Measurements from ENCODE around the gene CD55.

CD55 gene

GRCh38 chr1:207321079-207321789, at the start of gene CD55:
TSS of gene CD55 (plus strand) at chr1:207321678. CDS start at chr1:207321766, 88 bp downstream.
- POLR2A ChIA-PET = interaction anchor here (0.5 to 1.9 kb wide), 8 partner anchors 9 to 92 kb away, joined by 3 to 33 read pairs (median 4); no protein-coding TSS in a partner anchor
- peak; percentile 94 for DNase-seq (ENCODE audit: extremely low spot score)
- TF ChIP-seq CTCF (IDR thresholded peaks at IDR 0.05; ENCODE audit: control extremely low read depth, extremely low read depth, low read depth, missing control alignments) = peak; percentile 29
- CTCF ChIA-PET = interaction anchor here (0.9 to 3.5 kb wide), 14 partner anchors 9 to 271 kb away, joined by 3 to 21 read pairs (median 4); partner anchors contain the start of gene PFKFB2

- ChIA-PET CTCF (interaction anchor here (1.4 kb wide), 1 partner anchor 13 kb away, joined by 3 read pairs; no protein-coding TSS in a partner anchor), POLR2A (no interaction called here)
- TF ChIP-seq CTCF (IDR thresholded peaks at IDR 0.05; ENCODE audit: control extremely low read depth, extremely low read depth, low read depth, missing control alignments) = no peak
- no peak for DNase-seq (ENCODE audit: extremely low spot score)
Measured at GRCh38 chr1:207274882-207275281, 46.6 kb upstream of the CD55 start.

- no peak for TF ChIP-seq CTCF (IDR thresholded peaks at IDR 0.05; ENCODE audit: control extremely low read depth, extremely low read depth, low read depth, missing control alignments)
- POLR2A ChIA-PET = no interaction called here
- CTCF ChIA-PET = no interaction called here
- DNase-seq (ENCODE audit: extremely low spot score) = no peak
Measured at GRCh38 chr1:207276465-207276864, 45.0 kb upstream of the CD55 start.

- ChIA-PET CTCF (no interaction called here), POLR2A (no interaction called here)
- TF ChIP-seq CTCF (IDR thresholded peaks at IDR 0.05; ENCODE audit: control extremely low read depth, extremely low read depth, low read depth, missing control alignments) = no peak
- no peak for DNase-seq (ENCODE audit: extremely low spot score)
Measured at GRCh38 chr1:207277241-207277640, 44.2 kb upstream of the CD55 start.

GRCh38 chr1:207279652-207280051, 41.8 kb upstream of the CD55 start:
- no peak for DNase-seq (ENCODE audit: extremely low spot score)
- TF ChIP-seq CTCF (IDR thresholded peaks at IDR 0.05; ENCODE audit: control extremely low read depth, extremely low read depth, low read depth, missing control alignments) = no peak
- CTCF ChIA-PET = interaction anchor here (1.7 kb wide), 2 partner anchors 10 to 91 kb away, joined by 3 to 4 read pairs; no protein-coding TSS in a partner anchor
- POLR2A ChIA-PET = no interaction called here

GRCh38 chr1:207280706-207281105, 40.8 kb upstream of the CD55 start:
- DNase-seq (ENCODE audit: extremely low spot score) = no peak
- no peak for TF ChIP-seq CTCF (IDR thresholded peaks at IDR 0.05; ENCODE audit: control extremely low read depth, extremely low read depth, low read depth, missing control alignments)
- ChIA-PET POLR2A (no interaction called here), CTCF (no interaction called here)
